NK-92 (cell line): ENCODE measurements around the gene TARDBP.
"Not testable (repeated sequence)": the region's sequence is repeated elsewhere in the genome, so short reads cannot be mapped to it uniquely, and the experiment has no call there.

Experiments
- DNase-seq: peaks from one replicate; lab custom pipeline; 2025; ENCODE audit not compliant: unreplicated experiment; lab: John Stamatoyannopoulos, UW

Gene TARDBP

GRCh38 chr1:11042065-11042464 is 29.6 kb downstream of the TARDBP start:
- no peak for DNase-seq

- no peak for DNase-seq
Observed at GRCh38 chr1:11042995-11043874, 30.8 kb downstream of the TARDBP start.

- DNase-seq, result no peak
Observed at GRCh38 chr1:11044086-11044848, 31.8 kb downstream of the TARDBP start.

DNA sequence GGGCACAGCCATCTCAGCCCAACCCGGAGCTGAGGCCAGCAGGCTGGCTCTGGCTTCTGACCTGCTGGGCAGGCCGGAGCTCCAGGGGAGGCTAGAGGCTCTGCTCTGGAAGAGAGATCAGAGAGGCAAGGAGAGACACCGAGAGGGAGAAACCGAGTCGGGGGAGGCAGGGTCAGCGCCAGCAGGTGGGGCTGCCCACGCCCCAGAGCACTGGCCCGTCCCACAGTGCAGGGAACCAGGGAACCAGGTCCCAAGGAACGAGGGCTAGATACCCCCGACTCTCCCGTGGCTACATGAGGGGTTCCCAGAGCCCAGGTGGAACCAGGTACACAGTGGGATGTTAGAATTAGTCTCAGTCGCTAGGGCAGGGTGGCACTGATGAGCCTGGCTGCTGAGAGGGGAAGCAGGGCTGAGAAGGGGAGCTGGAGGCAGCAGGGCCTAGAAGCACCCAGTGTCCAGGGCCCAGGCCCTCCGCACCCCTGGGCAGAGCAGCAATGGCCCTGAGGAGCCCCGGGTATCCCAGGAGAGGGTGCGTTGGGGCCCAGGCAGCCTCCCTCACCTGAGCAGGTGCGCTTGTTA is 32.5 kb downstream of the TARDBP start:
- no peak for DNase-seq

GRCh38 chr1:11045428-11046269 is 33.2 kb downstream of the TARDBP start:
- no peak for DNase-seq

GRCh38 chr1:11046270-11046566 is 33.8 kb downstream of the TARDBP start:
- DNase-seq, result no peak

- DNase-seq, result no peak
Observed at GRCh38 chr1:11046625-11047365, 34.3 kb downstream of the TARDBP start, which contains the start of gene MASP2. MASP2 (minus strand) TSS chr1:11047239; CDS start chr1:11047207, 32 bp downstream.

DNA sequence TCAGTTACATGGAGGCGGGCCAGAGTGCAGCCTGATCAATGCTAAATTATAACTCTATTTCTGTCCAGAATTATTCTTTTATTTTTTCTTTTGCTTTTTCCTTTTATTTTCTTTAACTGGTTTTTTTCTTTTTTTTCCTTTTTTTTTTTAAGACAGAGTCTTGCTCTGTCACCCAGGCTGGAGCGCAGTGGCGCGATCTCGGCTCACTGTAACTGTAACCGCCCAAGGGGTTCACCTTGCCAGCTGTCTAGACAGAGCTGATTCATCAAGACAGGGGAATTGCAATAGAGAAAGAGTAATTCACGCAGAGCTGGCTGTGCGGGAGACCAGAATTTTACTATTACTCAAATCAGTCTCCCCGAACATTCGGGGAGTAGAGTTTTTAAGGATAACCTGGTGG is 38.7 kb downstream of the TARDBP start:
- DNase-seq, result not testable (repeated sequence)

GRCh38 chr1:11051781-11052511 is 39.5 kb downstream of the TARDBP start:
- DNase-seq, result no peak

GRCh38 chr1:11052839-11053757 is 40.6 kb downstream of the TARDBP start:
- DNase-seq, result no peak

- no peak for DNase-seq
Observed at GRCh38 chr1:11053758-11054137, 41.3 kb downstream of the TARDBP start.

- DNase-seq, result no peak
Observed at GRCh38 chr1:11054181-11054580, 41.7 kb downstream of the TARDBP start.

DNA sequence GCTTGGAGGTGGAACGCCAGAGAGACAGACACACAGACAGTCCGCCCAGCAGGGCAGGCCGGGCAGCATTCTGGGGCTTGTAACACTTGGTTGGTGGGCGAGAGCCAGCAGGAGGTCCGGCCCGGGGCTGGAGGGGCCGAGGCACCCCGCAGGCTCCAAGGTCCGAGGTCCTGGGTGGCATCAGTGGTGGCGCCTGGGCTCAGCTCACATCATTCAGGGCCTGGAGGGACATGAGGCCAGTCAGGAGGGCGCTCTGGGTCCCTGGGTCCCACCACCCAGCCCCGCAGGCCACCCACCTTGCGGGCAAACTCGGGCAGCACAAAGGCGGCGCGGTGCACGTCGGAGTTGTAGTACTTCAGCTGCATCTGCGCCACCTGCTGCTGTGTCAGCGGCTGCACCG is 42.2 kb downstream of the TARDBP start:
- no peak for DNase-seq

DNA sequence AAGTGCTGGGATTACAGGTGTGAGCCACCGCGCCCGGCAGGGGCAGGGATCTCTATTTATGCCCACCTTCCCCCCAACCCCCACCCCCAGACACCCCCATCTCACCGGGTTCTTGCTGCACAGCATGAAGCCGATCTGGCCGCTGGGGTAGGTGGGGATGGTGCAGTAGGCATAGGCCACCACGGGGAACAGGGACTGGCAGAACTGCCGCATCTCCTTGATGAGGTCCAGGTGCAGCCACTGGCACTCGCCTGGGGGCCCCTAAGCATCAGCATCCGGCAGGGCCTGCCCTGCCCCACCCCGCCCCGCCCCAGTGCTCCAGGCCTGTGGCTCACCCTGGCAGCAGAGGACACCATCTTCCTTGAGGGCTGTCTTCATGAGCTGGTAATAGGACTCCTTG is 43.2 kb downstream of the TARDBP start:
- DNase-seq, result no peak

GRCh38 chr1:11056504-11056903 is 44.0 kb downstream of the TARDBP start:
- no peak for DNase-seq

GRCh38 chr1:11057477-11057876 is 45.0 kb downstream of the TARDBP start:
- no peak for DNase-seq

GRCh38 chr1:11058026-11058425 is 45.6 kb downstream of the TARDBP start:
- no peak for DNase-seq

GRCh38 chr1:11058595-11059154 is 46.2 kb downstream of the TARDBP start:
- DNase-seq, result no peak
